Stimulated activated CD4-positive, alpha-beta T cell treated with anti-CD3 and anti-CD28 coated beads, Interleukin-15, amount 100 ng/mL, for 24 hours (primary cell): ENCODE measurements around the gene RNF166.

Experiments
- DNase-seq: peaks from one replicate; pipeline ENCODE4 v3.0.0-alpha.2; 2020

The RNF166 gene

DNA sequence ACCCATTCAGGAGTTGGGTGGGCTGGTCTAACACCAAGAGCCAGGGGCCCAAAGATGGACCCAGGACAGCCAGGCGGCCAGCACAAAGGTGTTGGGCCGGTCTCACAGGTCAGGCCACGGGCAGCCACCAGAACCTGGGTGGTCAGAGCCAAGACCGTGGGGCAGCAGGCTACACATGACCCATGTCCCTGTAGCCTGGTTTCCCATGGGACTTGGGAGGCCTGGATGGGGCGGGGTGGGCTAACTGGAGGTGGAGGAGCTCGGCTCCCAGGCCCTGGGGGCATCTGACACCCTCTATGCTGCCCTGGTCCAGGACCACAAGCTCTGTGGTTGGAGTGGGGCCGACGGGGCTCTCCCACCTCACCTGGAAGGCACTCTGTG is 17.3 kb upstream of the RNF166 start:
- no peak for DNase-seq

DNA sequence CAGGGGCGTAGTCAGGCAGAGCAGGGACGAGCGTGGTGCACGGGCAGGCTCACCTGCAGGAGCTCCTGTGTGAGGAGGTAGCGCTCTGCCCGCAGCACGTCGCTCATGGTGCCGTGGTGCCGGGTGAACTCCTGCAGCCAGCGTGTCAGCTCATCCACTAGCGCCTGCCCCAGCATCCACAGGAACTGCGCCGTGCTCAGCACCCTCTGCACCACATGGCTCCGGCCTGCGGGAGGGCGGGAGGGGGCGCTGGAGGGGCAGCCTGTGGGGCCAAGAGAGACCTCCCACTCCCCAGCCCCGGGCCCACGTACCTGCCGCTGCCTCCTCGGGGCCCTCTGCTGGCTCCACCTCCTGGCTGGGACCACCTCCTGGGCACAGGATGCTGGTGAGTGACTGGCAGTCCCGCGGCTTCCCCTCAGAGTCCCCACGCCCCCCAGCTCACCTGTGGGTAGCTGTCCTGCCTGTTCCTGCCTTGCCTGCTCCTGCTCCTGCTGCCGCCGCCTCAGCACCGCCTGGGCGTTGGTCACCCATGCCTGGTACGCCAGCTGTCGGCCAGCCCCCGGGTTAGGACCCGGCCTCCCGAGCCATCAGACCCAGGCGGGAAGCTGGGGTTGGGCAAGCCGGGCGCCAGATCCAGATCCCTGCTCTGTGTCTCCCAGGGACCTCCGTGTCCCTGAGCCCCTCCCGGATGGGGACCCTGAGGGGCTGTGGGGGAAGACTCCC is 16.7 kb upstream of the RNF166 start:
- no peak for DNase-seq

DNA sequence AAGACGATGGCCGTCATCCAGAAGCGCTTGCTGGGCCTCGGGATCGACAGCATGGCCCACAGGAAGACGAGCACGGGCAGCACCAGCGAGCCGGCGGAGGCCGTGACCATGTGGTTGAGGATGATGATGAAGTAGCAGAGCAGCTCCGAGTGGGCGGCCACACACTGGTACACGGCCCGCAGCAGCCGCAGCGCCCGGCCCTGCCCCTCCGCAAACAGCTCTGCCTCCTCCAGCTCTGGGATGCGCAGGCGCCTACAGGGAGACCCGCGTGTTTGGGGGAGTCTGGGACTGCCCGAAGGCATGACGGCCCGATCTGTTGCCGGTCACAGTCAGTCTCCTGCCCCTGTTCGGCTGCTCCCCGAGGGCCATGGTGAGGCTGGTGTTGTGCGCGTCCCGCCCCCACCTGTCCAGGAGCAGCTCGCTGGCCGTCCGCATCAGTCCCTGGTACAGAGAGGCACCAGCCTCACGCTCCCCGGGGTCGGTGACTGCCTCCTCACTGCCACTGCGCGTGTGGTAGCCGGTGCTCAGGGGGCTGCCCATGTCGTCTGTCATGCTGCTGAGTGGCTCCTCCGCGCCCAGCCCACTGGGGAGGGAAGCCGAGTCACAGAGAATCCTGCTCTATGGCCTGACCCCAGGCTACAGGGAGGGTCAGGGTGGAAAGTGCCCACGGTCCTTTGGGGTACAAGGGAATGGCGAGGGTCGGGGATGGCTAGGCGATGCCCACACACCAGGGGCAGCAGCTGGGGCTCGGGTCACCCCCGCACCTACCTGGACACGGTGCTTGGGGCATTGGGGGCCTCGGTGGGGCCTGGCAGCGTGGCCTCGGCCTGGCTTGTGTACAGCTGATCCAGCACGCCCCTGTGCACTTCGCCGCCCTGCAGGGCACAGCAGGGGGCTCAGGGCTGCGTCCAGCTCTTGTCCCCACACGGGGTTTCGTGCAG is 15.9 kb upstream of the RNF166 start:
- no peak for DNase-seq

DNA sequence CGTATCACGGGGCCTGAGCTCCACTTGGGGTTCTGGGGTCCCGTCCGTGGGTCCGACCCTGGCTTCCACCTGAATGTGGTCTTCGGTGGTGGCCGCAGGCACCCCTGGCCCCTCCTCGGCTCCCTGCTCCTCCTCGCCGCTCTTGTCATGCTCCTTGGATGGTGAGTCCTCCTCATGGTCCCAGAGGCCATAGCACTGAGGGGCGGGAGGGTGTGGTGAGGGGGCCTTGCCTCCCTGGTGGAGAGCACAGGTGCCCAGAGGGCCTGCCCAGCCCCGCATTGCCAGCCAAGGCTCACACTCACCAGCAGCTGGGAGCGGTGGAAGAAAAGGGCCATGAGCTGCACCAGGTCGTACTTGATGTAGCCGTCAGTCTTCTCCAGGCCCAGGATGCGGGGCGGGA is 15.0 kb upstream of the RNF166 start:
- DNase-seq = no peak

GRCh38 chr16:88720396-88720970 is 14.3 kb upstream of the RNF166 start:
- no peak for DNase-seq

DNA sequence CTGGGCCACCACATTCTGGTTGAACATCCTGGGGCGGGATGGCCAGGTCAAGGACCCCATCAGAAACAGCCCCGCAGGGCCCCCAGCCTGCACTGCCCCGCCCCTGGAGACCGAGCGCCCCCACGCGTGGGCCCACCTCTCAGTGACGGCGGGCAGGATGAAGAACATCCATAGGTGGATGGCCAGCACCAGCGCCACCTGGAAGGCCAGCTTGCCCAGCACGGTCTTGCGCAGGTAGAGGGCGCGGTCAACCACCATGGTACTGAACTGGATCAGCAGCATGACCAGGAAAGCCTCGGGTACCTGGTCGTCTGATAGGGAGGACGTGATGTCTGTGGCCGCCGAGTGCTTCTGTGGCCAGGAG is 13.7 kb upstream of the RNF166 start:
- DNase-seq = no peak

DNA sequence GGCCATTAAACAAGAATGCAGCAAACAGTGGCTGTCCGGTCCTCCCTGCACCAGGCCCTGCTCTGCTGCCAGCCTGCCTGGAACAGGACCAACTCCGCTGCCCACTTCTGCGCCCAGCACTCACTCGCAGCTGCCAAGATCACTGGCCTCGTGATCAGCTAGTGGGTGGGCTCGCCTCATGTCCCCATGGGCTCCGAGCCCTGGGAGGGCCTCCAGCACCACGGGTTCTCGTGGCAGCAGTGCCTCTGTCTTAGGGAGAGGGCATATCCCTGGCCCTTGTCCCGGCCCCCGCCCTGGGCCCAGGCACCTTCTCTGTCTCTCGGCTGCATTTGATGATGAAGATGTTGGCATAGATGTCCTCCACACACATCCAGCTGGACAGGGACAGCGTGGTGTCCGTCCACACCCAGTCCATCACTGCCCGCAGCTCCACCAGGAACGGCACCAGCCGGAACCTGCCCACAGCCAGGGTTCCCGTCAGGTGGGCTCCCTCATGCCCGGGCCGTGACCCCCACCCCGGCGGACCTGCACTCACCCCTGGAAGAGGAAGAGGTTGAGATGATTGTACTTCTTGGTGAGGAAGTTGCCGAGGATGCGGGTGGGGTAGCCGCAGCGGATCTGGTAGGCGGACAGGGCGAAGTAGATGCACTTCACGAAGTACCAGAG is 13.2 kb upstream of the RNF166 start:
- DNase-seq = no peak

- DNase-seq = no peak
Observed at GRCh38 chr16:88718178-88718577, 12.0 kb upstream of the RNF166 start.

DNA sequence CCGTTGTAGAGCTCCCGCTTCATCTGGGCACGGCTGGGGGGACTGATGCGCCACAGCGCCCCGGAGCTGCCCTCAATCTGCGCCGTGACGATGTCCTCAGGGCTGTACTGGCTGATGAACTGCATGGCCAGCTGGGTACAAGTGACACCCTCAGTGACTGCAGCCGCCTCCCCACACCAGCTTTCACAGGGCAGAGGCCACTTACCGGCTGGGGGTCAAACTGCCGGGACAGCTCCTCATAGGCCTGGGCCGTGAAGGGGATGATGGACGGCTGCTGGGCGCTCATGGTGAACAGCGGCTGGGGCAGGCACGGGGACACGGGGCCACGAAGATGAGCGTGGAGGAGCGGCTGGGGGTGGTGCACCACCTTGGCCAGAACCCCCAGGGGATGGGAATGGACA is 10.4 kb upstream of the RNF166 start:
- DNase-seq = no peak

DNA sequence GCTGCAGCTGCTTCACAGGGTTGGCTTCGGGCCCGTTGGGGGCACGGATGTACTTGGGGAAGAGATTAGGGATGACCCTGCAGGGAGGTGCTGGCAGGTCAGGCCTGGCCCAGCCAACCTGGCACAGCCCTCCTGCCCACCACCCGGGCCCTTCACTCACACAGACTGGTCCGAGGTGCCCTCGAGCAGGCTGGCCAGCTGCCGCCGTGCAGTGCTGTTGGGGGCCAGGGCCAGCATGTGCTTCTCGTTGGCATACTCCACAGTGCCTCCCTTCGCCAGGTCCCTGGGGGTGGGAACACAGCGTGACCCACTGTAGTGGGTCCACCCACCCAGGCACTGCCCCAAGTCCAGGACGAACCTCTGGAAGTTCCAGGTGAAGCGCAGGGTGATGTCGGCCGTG is 10.0 kb upstream of the RNF166 start:
- DNase-seq = no peak

DNA sequence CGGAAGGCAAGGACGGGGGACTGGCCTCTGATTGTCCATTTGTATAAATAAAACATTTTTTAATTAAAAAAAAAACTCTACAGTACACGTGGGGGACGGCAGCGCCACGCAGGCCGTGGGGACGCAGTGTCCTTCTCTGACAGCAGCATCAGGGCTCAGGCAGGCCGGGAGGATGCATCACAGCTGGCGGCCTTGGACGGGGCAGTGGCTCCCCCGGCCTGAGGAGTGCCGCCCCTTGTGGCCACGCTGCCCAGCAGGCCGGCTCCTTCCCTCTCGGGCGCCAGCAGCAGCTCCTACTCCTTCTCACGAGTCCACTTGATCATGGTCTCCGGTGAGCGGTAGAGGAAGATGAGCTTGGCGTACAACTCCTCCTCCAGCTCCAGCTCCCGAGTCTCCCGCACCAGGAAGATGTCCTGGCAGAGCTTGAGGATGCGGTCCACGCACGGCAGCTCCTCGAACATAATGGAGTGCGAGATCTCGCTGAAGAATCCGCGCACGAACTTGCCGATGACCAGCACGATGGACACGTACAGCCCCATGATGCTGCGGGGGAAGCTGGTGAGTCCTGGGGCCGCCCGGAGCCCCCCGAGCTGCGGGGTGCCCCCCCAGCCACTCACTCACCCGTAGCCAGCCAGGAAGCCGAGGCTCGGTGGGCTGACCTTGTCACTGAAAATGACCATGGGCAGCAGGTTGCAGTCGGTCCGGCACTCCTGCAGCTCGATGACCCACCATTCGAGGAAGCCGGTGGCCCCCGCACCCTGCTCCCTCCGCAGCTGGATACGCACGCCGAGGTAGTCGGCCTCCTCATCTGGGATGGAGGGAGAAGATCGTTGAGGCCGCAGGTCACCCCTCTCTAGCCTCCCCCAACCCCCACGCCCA is 9.3 kb upstream of the RNF166 start:
- DNase-seq = no peak

GRCh38 chr16:88714420-88715302 is 8.5 kb upstream of the RNF166 start:
- no peak for DNase-seq

GRCh38 chr16:88713568-88714419 is 7.6 kb upstream of the RNF166 start:
- no peak for DNase-seq

- DNase-seq = no peak
Observed at GRCh38 chr16:88713054-88713453, 6.8 kb upstream of the RNF166 start.

- DNase-seq = no peak
Observed at GRCh38 chr16:88712362-88712979, 6.3 kb upstream of the RNF166 start.

DNA sequence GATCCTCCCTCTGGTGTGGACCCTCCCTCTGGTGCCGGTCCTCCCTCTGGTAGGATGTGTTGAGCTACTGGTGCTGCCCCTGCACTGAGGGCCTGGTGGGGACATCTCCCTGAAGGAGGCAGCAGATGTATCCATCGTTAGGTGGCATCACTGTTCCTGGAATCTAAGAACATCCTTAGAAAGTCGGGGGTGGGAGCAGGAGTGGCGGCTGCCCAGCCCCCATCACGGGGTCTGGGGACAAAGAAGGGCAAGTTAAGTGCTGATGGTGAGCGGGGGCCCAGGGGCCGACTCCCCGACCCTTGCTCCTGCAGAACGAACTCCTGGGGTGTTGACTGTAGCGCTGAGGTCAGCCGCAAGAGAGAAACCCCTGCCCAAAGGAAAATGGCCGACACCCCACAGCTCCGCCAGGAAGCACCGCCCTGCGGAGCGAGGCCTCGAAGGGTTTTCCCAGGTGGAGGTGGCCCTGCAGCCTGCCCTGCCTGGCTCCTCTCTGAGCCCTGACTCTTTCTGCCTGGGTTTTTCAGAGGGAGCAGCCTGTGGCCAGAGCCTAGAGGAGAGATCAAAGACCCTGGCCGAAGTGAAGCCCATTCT is 5.6 kb upstream of the RNF166 start:
- DNase-seq = no peak

GRCh38 chr16:88710556-88710955 is 4.3 kb upstream of the RNF166 start:
- DNase-seq = no peak

- no peak for DNase-seq
Observed at GRCh38 chr16:88706965-88707826, 988 bp upstream of the RNF166 start.
